NCI-H146 treated with DMSO at 0.1 percent for 48 hours (cell line): Measurements from ENCODE around the gene CAMK1D.
"Not testable (repeated sequence)": the region's sequence is repeated elsewhere in the genome, so short reads cannot be mapped to it uniquely, and the experiment has no call there.

Source experiments
- DNase-seq: peaks from one replicate; lab custom pipeline; 2025; ENCODE audit not compliant: unreplicated experiment; lab: John Stamatoyannopoulos, UW

The CAMK1D gene

GRCh38 chr10:12490963-12491362 lies 141.6 kb downstream of the CAMK1D start:
- no peak for DNase-seq

DNA sequence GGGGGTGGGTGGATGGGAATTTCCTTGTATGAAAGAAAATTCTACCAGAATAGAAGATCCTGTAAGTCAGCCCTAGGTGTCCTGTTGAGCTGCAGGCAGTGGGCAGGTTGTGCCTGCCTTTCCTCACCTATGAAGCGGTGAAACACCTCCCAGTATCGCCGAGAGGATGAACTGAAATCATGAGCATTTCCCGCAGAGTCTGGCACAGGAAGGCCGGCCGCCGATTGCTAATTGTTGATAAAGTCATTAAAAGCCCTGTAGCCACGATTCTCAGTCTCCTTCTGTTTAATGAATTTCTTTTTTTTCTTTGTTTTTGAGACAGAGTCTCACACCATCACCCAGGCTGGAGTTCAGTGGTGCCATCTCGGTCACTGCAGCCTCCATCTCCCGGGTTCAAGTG lies 142.1 kb downstream of the CAMK1D start:
- DNase-seq, result no peak

GRCh38 chr10:12492016-12492415 lies 142.7 kb downstream of the CAMK1D start:
- no peak for DNase-seq

- DNase-seq, result not testable (repeated sequence)
Observed at GRCh38 chr10:12497046-12497445, 147.7 kb downstream of the CAMK1D start.

GRCh38 chr10:12499076-12499986 lies 150.0 kb downstream of the CAMK1D start:
- no peak for DNase-seq

DNA sequence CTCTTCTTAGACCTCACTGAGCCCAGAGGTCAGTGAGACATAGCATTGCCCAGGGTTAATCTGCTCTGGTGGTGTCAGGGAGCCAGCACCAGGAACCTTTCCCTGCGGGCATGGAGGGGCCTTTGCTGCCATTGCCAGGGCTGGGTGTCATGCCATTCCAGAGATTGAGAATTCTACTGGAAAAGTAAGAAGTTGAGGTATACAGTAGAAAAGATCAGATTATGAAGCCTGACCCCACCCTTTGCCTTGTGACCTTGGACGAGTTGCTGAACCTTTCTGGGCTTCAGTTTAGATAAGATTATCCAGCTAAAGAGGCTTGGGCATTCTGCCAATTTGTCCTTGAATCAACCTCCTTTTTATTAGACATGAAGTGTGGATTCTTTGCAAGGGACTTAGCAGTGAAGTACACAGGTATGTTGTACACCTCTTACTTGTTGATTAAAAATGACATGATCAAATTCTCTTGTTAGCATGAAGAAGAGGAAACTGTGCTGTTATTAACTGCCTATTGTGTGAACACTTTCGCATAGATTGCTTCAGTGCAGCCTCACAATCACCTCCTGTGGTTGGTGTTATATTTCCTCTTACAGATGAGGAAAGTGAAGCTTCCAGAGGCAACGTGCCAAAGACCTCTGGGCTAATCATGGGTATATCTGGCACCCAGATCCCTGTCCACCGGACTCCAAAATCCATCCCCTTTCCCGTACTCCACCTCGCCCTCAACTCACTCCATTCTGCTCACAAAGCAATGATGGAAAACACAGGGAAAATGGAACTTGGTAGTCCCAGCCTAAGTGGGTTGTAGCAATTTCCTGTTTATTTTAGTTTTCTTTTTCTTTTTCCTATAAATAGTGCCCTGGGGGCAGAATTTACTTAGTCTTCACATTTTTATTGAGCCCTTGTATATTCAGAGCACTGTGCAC lies 151.3 kb downstream of the CAMK1D start:
- peak; percentile 86 for DNase-seq

- no peak for DNase-seq
Observed at GRCh38 chr10:12501324-12501723, 152.0 kb downstream of the CAMK1D start.

DNA sequence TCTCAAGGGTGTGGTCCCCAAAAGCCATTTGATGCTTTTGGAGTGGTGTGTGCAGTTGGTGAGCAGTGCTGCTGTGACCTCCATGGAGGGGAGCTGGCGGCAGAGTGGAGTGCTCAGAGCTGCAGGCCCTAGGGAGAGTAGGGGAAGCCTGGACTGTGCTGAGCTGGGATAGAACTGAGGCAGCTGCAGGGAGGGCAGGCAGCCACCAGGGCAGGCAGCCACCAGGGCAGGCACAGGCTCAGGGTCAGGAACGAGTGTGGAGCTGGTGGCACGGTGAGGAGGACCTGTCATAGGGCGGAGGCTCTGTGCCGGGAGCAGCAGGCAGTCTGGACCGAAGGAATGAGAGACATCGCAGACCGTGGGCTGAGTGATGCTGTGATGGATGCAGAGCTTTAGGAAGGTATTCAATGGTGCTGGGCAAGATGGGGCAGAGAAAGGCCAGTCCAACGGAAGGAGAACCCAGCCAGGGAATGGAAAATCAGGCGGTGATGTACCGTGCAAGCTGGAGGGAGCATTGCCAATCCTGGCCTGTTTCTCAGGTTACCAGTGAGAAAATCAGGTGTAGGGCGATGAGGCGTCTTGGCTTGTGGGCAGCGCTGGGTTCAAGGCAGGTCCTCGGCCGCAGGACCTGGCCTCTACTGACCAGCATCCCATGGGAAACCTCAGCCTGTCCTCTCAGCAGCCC lies 152.6 kb downstream of the CAMK1D start:
- no peak for DNase-seq

DNA sequence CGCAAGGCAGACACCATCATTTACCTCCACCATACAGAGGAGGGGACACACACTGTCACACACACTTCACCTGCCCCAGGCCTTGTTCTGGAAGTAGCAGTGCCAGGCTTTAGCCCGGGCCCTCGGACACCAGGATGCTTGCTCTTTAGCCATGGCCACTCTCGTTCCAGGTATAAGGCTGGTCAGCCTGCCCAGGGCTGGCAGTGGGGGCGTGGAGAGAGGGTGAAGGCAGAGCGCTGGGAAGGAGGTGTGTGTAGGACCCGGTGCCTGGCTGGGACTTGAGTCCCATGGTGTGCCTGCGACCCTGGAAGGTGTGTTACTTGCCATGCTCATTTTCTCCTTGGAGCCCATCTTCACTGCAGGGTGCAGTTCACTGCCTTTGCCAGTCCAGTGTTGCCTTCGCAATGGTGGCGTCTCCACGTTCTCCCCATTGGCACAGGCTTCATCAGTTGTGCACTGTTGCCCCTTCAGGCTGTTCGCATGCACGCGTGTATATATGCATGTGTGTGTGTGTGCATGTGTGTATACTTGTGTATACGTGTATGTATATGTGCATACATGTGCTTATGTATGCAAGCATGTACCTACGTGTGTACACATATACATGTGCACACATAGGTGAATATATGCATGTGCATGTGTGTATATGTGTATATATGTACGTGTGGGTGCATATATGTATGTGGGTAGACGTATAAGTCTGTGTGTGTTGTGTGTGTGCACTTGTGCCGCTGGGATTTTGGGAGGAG lies 153.4 kb downstream of the CAMK1D start:
- DNase-seq, result no peak

- DNase-seq, result peak; percentile 92
Observed at GRCh38 chr10:12503311-12503710, 154.0 kb downstream of the CAMK1D start.

- DNase-seq, result no peak
Observed at GRCh38 chr10:12504176-12504575, 154.8 kb downstream of the CAMK1D start.

DNA sequence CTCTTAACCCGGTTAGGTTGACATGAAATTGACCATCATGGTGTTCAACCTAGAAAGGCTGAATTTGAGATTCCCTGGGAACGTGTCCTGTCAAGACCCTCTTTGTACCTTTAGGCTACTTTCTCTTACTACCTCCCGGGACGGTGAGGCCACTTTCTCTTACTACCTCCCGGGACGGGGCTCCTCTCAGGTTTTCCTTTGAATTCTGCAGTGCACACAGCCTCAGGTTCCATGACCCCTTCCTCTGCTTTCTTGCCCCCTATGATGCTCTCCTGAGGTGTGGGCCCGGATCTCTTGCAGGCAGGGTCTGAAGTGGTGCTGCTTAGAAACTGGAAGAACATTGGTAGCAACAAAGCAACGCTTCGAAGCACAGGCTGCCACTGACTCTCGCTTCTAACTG lies 155.3 kb downstream of the CAMK1D start:
- DNase-seq, result no peak

DNA sequence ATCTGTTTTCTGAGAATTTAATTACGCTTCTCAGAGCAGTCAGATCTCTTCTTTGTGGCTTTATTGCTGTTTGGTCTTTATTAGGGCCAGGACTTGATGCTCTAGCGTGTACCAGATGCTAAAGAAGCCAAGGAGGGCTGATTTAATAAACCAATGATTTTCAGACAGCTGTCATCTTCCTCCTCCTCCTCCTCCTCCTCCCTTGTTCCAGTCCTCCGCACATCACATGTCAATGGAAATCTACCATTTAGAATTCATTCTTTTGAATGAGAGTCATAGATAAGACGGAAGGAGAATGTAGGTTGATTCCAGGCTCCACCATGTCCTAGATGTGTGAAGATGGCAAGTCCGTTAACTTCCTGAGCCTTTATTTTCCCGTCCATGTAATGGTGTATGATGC lies 156.3 kb downstream of the CAMK1D start:
- DNase-seq, result no peak

DNA sequence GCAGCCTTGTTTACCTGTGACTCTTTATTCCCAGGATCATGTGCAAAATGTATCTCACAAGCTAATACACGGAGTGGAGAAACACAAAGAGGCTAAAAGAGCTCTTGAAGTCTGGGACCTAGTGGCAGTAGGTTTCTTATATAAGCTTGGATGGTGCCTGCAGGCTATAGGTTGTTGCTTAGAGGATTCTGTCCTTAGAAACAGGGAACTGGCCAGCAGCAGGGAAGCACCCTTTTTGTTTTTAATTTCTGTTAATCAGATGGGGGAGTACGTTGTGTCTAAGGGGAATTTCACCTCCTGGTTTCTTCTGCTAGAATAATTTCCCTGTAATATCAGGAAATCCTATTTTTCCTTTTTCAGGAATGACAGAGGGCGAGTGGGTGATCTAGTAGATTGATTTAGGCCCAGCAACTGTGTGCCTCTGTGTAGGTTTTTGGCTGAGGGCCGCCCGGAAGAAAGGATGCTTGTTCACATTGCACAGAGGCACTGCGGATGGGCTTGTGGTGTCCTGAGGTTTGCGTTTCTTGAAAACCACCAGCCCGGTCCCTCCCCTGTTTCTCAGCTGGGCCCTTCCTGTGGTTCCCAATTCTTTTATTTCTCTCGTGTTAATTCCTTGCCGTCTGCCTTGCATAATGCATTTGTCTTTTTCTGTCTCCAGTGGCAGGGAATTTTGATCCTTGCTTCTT lies 158.0 kb downstream of the CAMK1D start:
- no peak for DNase-seq

DNA sequence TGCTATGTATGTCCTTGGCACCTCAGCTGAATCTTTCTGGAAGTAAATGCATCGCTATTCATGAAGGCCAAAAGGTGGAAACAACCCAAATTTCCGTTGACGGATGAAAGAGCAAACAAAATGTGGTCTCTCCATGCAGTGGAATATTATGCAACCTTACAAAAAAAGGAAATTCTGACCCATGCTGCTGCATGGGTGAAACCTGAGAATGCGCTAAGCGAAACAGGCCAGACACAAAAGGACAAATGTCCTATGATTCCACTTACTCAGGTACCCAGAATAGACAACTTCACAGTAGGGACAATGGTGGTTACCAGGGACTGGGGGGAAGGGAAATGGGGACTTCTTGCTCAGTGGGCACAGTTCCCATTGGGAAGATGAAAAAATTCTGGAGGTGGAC lies 158.8 kb downstream of the CAMK1D start:
- DNase-seq, result no peak

DNA sequence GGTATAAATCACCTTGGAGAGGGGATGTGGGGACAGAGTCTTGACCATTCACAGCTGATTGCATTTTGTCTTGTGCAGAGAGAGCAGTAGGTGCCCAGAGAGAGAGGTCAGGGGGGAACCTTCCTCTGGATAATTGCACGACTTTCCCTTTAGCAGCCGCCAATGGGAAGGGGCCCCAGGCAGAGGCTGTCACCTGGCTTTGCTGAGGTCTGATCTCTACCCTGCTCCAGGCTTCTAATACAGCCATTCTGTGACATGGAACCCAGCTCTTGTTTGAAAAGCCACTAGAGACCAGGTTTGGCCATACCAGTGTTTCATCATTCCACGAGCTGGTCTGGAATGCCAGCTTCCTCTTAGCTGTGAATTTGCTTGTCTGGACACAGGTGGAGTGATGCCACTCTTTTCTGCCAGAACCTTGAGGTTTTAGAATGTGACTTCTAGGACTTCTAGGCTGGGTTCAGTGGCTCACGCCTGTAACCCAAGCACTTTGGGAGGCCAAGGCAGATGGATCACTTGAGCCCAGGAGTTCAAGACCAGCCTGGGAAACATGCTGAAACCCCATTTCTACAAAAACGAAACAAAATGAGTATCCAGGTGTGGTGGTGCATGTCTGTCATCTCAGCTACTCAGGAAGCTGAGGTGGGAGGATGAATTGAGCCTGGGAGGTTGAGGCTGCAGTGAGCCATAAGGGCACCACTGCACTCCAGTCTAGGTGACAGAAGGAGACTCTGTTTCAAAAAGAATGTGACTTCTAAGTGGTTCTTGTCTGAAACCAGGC lies 159.9 kb downstream of the CAMK1D start:
- DNase-seq, result no peak

DNA sequence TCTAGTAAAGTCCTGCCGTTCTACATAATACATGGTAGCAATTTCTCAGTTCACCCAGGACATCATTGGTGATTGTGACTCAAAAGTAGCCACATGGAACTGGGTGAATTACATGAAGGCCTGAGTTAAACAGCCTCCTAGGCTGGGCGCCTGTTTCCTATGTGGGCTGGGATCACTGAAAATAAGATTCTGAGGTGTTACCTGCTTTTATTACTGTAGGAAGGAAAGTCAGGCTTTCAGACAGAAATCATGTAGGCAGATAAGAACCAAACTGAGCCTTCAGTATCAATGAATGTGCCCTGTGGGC lies 160.4 kb downstream of the CAMK1D start:
- DNase-seq, result no peak

DNA sequence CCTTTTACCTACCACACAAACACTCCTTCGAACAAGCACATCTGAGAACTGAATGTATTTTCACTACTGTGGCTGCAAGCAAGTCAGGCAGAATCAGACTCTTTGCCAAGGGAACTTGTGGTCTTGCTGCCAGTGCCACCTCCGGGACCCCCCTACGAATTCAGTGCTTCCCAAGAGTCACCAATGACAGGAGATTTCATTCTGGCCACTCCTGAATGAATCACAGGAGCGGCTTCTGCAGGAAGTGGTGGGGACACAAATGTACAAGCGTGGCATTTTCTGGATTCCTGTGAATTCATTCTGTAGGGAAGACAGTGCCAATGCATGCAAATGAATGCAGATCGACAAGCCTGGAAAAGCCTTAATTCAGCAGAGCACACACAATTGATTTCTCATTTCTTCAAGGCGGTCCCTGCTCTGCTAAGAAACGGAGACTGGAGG lies 161.2 kb downstream of the CAMK1D start:
- DNase-seq, result no peak

DNA sequence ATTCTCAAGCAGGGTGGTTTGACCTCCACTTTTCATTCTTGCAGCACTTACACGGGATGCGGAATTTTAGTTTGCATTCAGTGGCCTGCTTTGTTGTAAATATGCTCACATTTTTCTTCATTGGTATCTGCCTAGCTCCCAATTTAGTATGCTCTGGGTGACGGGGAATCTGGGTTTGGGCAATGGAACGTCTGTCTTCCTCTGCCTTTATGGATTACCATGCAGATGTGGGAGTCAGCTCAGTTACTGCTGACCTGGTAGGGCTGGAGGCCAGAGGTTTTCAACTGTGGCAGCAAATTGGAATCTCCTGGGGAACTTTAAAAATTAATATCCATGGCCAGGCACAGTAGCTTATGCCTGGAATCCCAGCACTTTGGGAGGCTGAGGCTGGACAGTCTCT lies 161.6 kb downstream of the CAMK1D start:
- no peak for DNase-seq
